ENCODE data around the gene OR5J2.
"Not testable (repeated sequence)": the region's sequence is repeated elsewhere in the genome, so short reads cannot be mapped to it uniquely, and the experiment has no call there.

OR5J2 gene

GRCh38 chr11:56176318-56176717, at the start of gene OR5J2:
Gene OR5J2, plus strand, starts transcription at chr11:56176618. Its CDS starts 0 bp downstream, at chr11:56176618.
- no peak for DNase-seq (ENCODE audit: low read depth)

GRCh38 chr11:56140151-56140661, 36.2 kb upstream of the OR5J2 start, which contains the start of gene OR8J3:
Gene OR8J3, minus strand, starts transcription at chr11:56140201. Its CDS starts 2,483 bp downstream, at chr11:56137718.
- DNase-seq (ENCODE audit: low read depth) = no peak

GRCh38 chr11:56143681-56144080, 32.7 kb upstream of the OR5J2 start:
- not testable (repeated sequence) for DNase-seq (ENCODE audit: low read depth)

- no peak for DNase-seq (ENCODE audit: low read depth)
Observed at GRCh38 chr11:56151376-56151775, 25.0 kb upstream of the OR5J2 start.

GRCh38 chr11:56152333-56152732, 24.1 kb upstream of the OR5J2 start:
- no peak for DNase-seq (ENCODE audit: low read depth)

GRCh38 chr11:56160217-56160616, 16.2 kb upstream of the OR5J2 start, which contains the start of gene OR8K5:
Gene OR8K5, minus strand, starts transcription at chr11:56160317. Its CDS starts 0 bp downstream, at chr11:56160317.
- no peak for DNase-seq (ENCODE audit: low read depth)

- no peak for DNase-seq (ENCODE audit: low read depth)
Observed at GRCh38 chr11:56163804-56164203, 12.6 kb upstream of the OR5J2 start.

- DNase-seq (ENCODE audit: low read depth) = no peak
Observed at GRCh38 chr11:56172256-56172830, 4.1 kb upstream of the OR5J2 start.

GRCh38 chr11:56183459-56183858, 7.0 kb downstream of the OR5J2 start:
- no peak for DNase-seq (ENCODE audit: low read depth)

GRCh38 chr11:56188602-56189001, 12.2 kb downstream of the OR5J2 start:
- no peak for DNase-seq (ENCODE audit: low read depth)

- no peak for DNase-seq (ENCODE audit: low read depth)
Observed at GRCh38 chr11:56196705-56197104, 20.3 kb downstream of the OR5J2 start.

- DNase-seq (ENCODE audit: low read depth) = no peak
Observed at GRCh38 chr11:56197367-56197766, 20.9 kb downstream of the OR5J2 start.

- no peak for DNase-seq (ENCODE audit: low read depth)
Observed at GRCh38 chr11:56207790-56208189, 31.4 kb downstream of the OR5J2 start.

- DNase-seq (ENCODE audit: low read depth) = no peak
Observed at GRCh38 chr11:56214537-56214936, 38.1 kb downstream of the OR5J2 start.

- DNase-seq (ENCODE audit: low read depth) = not testable (repeated sequence)
Observed at GRCh38 chr11:56219735-56220134, 43.3 kb downstream of the OR5J2 start.
